ENCODE measurements around the gene GUCA2A.

GUCA2A gene

GRCh38 chr1:42145764-42146625, 18.6 kb downstream of the GUCA2A start:
- H3K4me3 ChIP-seq (ENCODE audit: low read depth, low read length): no peak overlapping the region
- TF ChIP-seq CTCF (IDR thresholded peaks at IDR 0.05; ENCODE audit: control insufficient read depth, extremely low read depth, insufficient read depth): no peak
- no peak for DNase-seq (ENCODE audit: low read depth)

DNA sequence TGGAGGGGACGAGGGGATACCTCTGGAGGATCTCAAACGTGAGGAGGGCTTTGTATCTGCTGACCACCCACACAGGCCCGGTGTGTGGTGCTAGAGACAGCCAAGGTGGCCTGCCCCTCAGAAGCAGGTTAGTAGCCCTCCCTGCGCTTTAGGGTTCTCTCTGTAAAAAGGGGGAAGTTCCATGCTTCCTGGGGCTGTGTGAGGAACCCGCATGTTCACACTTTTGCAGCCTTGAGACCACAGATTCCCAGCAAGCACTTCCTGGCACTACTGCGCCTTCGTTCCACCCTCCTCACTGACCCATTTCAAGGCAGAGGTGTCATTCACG, 19.2 kb downstream of the GUCA2A start:
- no peak for DNase-seq (ENCODE audit: low read depth)

DNA sequence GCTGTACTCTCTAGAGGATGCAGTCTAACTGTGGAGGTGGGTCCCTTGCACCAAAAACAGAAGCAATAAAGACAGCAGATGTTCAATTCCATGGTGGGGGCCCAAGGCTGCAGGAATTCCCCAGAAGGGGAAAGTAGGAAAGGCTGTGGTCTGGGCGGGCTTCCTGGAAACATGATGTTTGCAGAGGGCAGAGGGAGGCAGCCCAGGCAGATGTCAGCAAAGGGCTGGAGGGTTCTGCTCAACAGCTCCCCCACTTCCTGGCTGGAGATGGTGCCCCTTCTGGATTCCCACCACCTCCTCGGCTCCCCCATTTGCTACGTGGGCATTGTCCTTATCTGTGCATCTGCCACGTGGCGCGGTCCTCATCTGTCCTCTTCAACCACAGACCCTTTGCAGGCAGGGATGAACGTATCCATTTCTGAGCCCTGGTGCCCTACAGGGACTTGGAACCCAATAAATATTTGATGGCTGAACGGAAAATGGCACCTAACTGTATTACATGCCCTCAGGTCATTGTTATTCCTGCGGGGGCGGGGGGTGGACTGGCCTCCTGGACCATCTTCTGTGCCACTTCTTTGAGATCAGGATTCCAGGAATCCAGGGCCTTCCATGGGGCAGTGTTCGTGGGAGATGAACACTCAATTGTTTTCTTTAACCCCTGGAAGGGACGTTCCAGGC, 19.7 kb downstream of the GUCA2A start:
- TF ChIP-seq CTCF (IDR thresholded peaks at IDR 0.05; ENCODE audit: control insufficient read depth, extremely low read depth, insufficient read depth): no peak
- no peak overlapping the region for H3K4me3 ChIP-seq (ENCODE audit: low read depth, low read length)
- no peak for DNase-seq (ENCODE audit: low read depth)

More for the DNA sequence above, 19.2 kb downstream of the GUCA2A start:
- no peak for TF ChIP-seq CTCF (IDR thresholded peaks at IDR 0.05; ENCODE audit: control insufficient read depth, extremely low read depth, insufficient read depth)
- H3K4me3 ChIP-seq (ENCODE audit: low read depth, low read length): no peak overlapping the region

DNA sequence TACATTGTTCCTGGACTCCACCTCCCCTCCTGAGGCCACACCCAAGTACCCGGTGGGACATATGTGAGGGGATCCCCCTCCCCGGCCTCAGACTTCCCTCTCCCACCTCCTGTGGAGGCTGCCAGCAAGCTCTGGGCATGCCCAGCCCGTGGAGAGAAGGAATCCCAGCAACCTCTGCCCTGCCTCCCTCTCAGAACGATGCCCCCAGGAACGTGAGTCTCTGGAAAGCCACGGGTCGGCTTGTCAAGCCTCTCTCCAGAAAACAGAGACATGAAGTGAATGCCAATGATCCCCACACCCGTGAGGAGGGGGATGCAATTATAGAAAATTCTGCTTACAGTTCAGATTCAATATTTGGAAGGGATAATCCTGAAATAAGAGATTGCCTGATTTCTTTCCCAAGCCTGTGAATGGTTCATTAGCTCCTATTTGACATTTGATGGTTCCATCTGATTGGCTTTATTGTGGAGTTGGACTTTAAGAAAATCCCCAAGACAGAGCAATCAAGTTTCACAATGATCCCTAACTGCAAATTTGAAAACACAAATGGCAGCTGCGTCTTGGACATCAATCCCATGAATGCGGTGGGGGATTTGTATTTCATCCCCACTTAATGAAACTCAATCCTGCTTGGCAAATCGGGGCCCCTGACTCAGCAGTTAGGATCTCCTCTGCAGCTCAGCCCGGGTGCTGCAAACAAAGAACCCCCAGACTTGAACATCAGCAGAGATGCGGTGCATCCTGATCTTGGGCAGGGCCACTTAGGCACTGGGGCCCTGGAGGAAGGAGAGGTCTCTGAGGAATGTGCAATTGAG, 20.4 kb downstream of the GUCA2A start:
- H3K4me3 ChIP-seq (ENCODE audit: low read depth, low read length): no peak overlapping the region
- DNase-seq (ENCODE audit: low read depth): no peak
- TF ChIP-seq CTCF (IDR thresholded peaks at IDR 0.05; ENCODE audit: control insufficient read depth, extremely low read depth, insufficient read depth): no peak

DNA sequence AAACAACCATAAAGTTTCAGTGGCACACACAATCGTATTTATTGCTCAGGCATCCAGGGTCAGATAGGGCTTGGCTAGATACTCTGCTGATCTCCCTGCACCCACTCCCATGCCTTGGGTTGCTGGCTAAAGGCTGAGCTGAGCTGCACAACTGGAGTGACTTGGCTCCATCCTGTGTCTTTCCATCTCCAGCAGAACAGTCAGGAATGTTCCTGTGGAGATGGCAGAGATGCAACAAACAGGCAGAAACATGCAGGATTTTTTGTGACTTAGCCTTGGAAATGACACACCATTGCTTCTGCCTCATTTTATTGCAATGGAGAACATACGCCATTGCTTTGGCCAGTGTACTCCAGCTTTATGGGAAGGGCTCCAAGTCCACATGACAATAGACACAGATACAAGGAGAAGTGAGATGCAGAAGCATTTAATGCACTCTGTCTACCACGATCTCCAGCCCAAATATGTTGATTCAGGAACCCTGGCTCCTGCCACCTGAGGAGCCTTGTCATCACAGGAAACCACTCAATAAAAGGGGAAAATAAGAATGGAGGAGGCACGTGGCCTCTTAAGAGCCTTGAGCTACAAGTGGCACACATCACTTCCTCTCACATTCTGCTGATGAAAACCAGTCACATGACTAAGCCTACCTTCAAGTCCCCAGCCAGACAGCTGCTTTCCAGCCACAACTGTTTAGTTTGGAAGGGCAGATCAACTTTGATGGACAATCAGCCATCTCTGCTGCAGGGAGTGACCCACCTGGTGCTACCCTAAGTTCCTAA, 21.5 kb downstream of the GUCA2A start:
- DNase-seq (ENCODE audit: low read depth): no peak
- no peak for TF ChIP-seq CTCF (IDR thresholded peaks at IDR 0.05; ENCODE audit: control insufficient read depth, extremely low read depth, insufficient read depth)
- H3K4me3 ChIP-seq (ENCODE audit: low read depth, low read length): no peak overlapping the region

DNA sequence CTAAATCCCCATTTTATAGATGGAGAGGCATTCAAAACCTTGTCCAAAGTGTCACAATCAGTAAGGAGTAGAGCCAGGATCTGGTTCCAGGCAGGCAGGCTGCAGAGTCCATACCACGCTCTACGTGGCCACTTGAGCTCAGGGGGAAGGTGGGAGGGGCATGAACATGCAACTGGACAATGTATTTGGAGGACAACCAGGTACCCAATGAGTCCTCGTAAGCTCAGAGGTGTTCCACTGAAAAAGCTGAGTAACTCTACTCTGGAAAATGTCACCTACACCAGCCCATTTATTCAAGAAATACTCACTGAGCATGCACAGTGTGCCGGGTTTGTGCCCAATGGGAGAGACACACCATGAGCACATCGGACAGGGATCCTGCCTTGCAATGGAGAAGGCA, 22.6 kb downstream of the GUCA2A start:
- TF ChIP-seq CTCF (IDR thresholded peaks at IDR 0.05; ENCODE audit: control insufficient read depth, extremely low read depth, insufficient read depth): no peak
- no peak overlapping the region for H3K4me3 ChIP-seq (ENCODE audit: low read depth, low read length)
- DNase-seq (ENCODE audit: low read depth): no peak

All from LNCaP clone FGC (cell line).